HepG2 (cell line): Measurements from ENCODE around the gene AKT3. TPM values are rescaled to one million over a fixed set of nuclear protein-coding genes. Genes with fewer than 3 reads are reported as not detected.

Experiments used
- ATAC-seq: fragments of 200-7000 bp; cut with Tn5 transposase; 3 replicates; pipeline ENCODE4 v1.9.1; 2020; ENCODE audit warnings: mild to moderate bottlenecking, moderate library complexity
- BruUV-seq: library from RNA; stranded (reverse); fragments of 400-500 nt; replicated peaks from 2 replicates; lab custom pipeline; 2021; lab: Mats Ljungman, UMichigan
- CTCF ChIA-PET: fragments of 300-600 bp; formaldehyde crosslinking; extraction: SDS; loops from one replicate; lab custom pipeline; 2021; ENCODE audit warnings: low total read pairs, inconsistent platforms, low intra/inter-chr PET ratio; lab: Yijun Ruan, JAX
- POLR2A ChIA-PET: fragments of 350-600 bp; sonication (Branson Sonifier 250); formaldehyde crosslinking; loops from one replicate; lab custom pipeline; 2020; ENCODE audit warnings: antibody characterized with exemption, inconsistent platforms; lab: Yijun Ruan, JAX
- DNase-seq: peaks from one replicate; pipeline ENCODE4 v3.0.0-alpha.2; 2015; ENCODE audit warnings: low spot score
- FAIRE-seq: peaks from 3 replicates; lab custom pipeline; 2011; peaks lifted over from hg19 to GRCh38; lab: Jason Lieb, UNC
- H2AFZ ChIP-seq: one replicate; pipeline ENCODE4 v1.6.1; 2011; ENCODE audit warnings: low read length, inconsistent platforms
- H3K27ac ChIP-seq: fragments of 300-600 bp; 3 replicates; pipeline ENCODE4 v1.8.0; 2011; ENCODE audit warnings: mixed run types, mild to moderate bottlenecking, mixed read lengths, low read length, inconsistent platforms; ENCODE audit not compliant: insufficient read depth; ENCODE audit errors: extremely low read length
- H3K27me3 ChIP-seq, 2 experiments: fragments of 200-600 bp in 1 of 2; 2 replicates in 1 of 2; 3 replicates in 1 of 2; pipeline versions ENCODE4 v1.6.0 to v1.8.0; 2011; ENCODE audit warnings: low read length in 2 of 2, mild to moderate bottlenecking in 2 of 2, moderate library complexity in 2 of 2, inconsistent platforms in 1 of 2; ENCODE audit not compliant: insufficient read depth in 2 of 2, control insufficient read depth in 1 of 2
- H3K36me3 ChIP-seq, 2 experiments: fragments of 200-600 bp in 1 of 2; replicated peaks in 1 of 2; 2 replicates in 1 of 2; 3 replicates in 1 of 2; pipeline versions ENCODE4 v1.5.1 to v1.8.0; 2011; ENCODE audit warnings: low read length in 2 of 2, inconsistent platforms in 1 of 2; ENCODE audit not compliant: insufficient read depth in 2 of 2, control insufficient read depth in 1 of 2
- H3K4me1 ChIP-seq: 2 replicates; pipeline ENCODE4 v1.5.1; 2012; ENCODE audit warnings: low read length, inconsistent platforms; ENCODE audit not compliant: insufficient read depth
- H3K4me2 ChIP-seq: 2 replicates; pipeline ENCODE4 v1.6.0; 2011; ENCODE audit warnings: low read depth, low read length, inconsistent platforms
- H3K4me3 ChIP-seq, 3 experiments: fragments of 200-600 bp in 1 of 3; sonication (generic), shearing (Covaris generic) in 1 of 3; replicated peaks in 1 of 3; 2 replicates each; pipeline ENCODE4 v1.5.1; 2011 to 2016; ENCODE audit warnings: low read length in 3 of 3, inconsistent platforms in 2 of 3, low read depth in 2 of 3, mild to moderate bottlenecking in 2 of 3, control low read depth in 1 of 3, mixed read lengths in 1 of 3; ENCODE audit not compliant: insufficient read depth in 1 of 3
- H3K79me2 ChIP-seq: one replicate; pipeline ENCODE4 v1.6.1; 2011; ENCODE audit warnings: low read length, inconsistent platforms; ENCODE audit not compliant: insufficient read depth
- H3K9ac ChIP-seq: 2 replicates; pipeline ENCODE4 v1.6.0; 2011; ENCODE audit warnings: mild to moderate bottlenecking, low read depth, low read length, inconsistent platforms; ENCODE audit not compliant: insufficient read depth
- H3K9me3 ChIP-seq: 2 replicates; pipeline ENCODE4 v1.5.1; 2012; ENCODE audit warnings: mild to moderate bottlenecking, low read length
- H4K20me1 ChIP-seq: 2 replicates; pipeline ENCODE4 v1.6.0; 2011; ENCODE audit warnings: inconsistent platforms, mild to moderate bottlenecking, low read length, moderate library complexity; ENCODE audit not compliant: insufficient read depth
- AKAP8 ChIP-seq: sonication (generic); formaldehyde crosslinking; IDR thresholded peaks from 2 replicates; pipeline ENCODE4 v1.5.1; 2020; ENCODE audit warnings: mild to moderate bottlenecking, missing genetic modification reagents
- ARNT ChIP-seq: fragments of 450-650 bp; IDR thresholded peaks from 2 replicates; pipeline ENCODE4 v1.6.1; 2017
- BRD4 ChIP-seq: sonication (generic); formaldehyde crosslinking; IDR thresholded peaks from 2 replicates; pipeline ENCODE4 v1.4.0; 2020; ENCODE audit warnings: missing genetic modification reagents
- FOXP1 ChIP-seq, 2 experiments: fragments of 450-650 bp in 1 of 2; IDR thresholded peaks; 2 replicates each; pipeline ENCODE4 v1.6.1; 2017 to 2018; ENCODE audit warnings: antibody characterized with exemption in 1 of 2
- HIVEP1 ChIP-seq: sonication (generic); formaldehyde crosslinking; IDR thresholded peaks from 2 replicates; pipeline ENCODE4 v1.4.0; 2020; ENCODE audit warnings: mild to moderate bottlenecking, missing genetic modification reagents
- KAT2B ChIP-seq: fragments of 150-350 bp; IDR thresholded peaks from 2 replicates; pipeline ENCODE4 v1.6.1; 2014; ENCODE audit warnings: low read depth, low read length, borderline replicate concordance
- KAT7 ChIP-seq: IDR thresholded peaks from 2 replicates; pipeline ENCODE4 v1.6.1; 2018; ENCODE audit warnings: borderline replicate concordance, missing compliant biosample characterization
- MATR3 ChIP-seq: sonication (generic); formaldehyde crosslinking; IDR thresholded peaks from 2 replicates; pipeline ENCODE4 v1.4.0; 2020; ENCODE audit warnings: missing genetic modification reagents
- RFX5 ChIP-seq: IDR thresholded peaks from 2 replicates; pipeline ENCODE4 v1.6.1; 2011; ENCODE audit warnings: low read depth, low read length, improper control_type of control experiment
- SMC3 ChIP-seq: IDR thresholded peaks from 2 replicates; pipeline ENCODE4 v1.6.1; 2011; ENCODE audit warnings: low read length, improper control_type of control experiment
- ZBTB7B ChIP-seq: sonication (generic); formaldehyde crosslinking; IDR thresholded peaks from 2 replicates; pipeline ENCODE4 v1.4.0; 2020; ENCODE audit warnings: missing genetic modification reagents
- ZNF33B ChIP-seq: sonication (generic); formaldehyde crosslinking; IDR thresholded peaks from 2 replicates; pipeline ENCODE4 v1.5.1; 2020; ENCODE audit warnings: mild to moderate bottlenecking, missing genetic modification reagents
- ZNF550 ChIP-seq: sonication (generic); formaldehyde crosslinking; IDR thresholded peaks from 2 replicates; pipeline ENCODE4 v1.4.0; 2020; ENCODE audit warnings: mild to moderate bottlenecking, missing genetic modification reagents, borderline replicate concordance
- ZNF709 ChIP-seq: sonication (generic); formaldehyde crosslinking; IDR thresholded peaks from 2 replicates; pipeline ENCODE4 v1.5.0; 2020; ENCODE audit warnings: mild to moderate bottlenecking, missing genetic modification reagents
- WGBS: methylation state at CpG from one replicate; pipeline ENCODE4 v1.1.6; 2017; ENCODE audit warnings: low lambda C conversion rate; 5-methylcytosine and 5-hydroxymethylcytosine counted together
- in situ Hi-C: cut with HindIII; loops from 2 replicates; pipeline ENCODE4 v1.10.0; 2017; ENCODE audit warnings: low pct_unique_long_range_greater_than_20kb; ENCODE audit not compliant: extremely low pct_ligation_motif_present
- intact Hi-C: fragments of 100-400 bp; cut with micrococcal nuclease; formaldehyde crosslinking; loops from one replicate; pipeline ENCODE4 v1.10.0; 2022; ENCODE audit not compliant: unreplicated experiment
- polyA plus RNA-seq, 8 experiments: library from polyadenylated mRNA; depleted of rRNA in 3 of 8; stranded (reverse) in 7 of 8; unstranded in 1 of 8; fragments of >200 nt; fragmentation: Illumina TruSeq in 4 of 8; extraction: Trizol in 4 of 8; gene quantifications; 2 replicates each; pipeline versions ENCODE4 v1.2.1 to v1.2.3, GENCODE V29; 2011 to 2016; ENCODE audit warnings: low read depth in 4 of 8, missing spikeins in 1 of 8, mixed read lengths in 1 of 8; ENCODE audit not compliant: insufficient read depth in 1 of 8
- total RNA-seq, 5 experiments: library from RNA; depleted of rRNA; stranded (reverse); fragments of >200 nt; fragmentation: Illumina TruSeq; extraction: Trizol; gene quantifications; 2 replicates each; pipeline ENCODE4 v1.2.3, GENCODE V29; 2016; ENCODE audit warnings: low read depth in 1 of 5
- TF ChIP-seq, protein P1 (sequence below): sonication (generic); formaldehyde crosslinking; IDR thresholded peaks from 2 replicates; pipeline ENCODE4 v1.8.0; 2022; ENCODE audit warnings: missing genetic modification reagents, mild to moderate bottlenecking, borderline replicate concordance
- TF ChIP-seq, protein P2 (sequence below): sonication (generic); formaldehyde crosslinking; IDR thresholded peaks from 2 replicates; pipeline ENCODE4 v1.4.0; 2020; ENCODE audit warnings: mild to moderate bottlenecking, low read depth, missing genetic modification reagents

AKT3 gene
- total and polyA plus RNA-seq, 2 of the 13 experiments (the other 11 are each of a cell fraction or from before 2014, with no cell fraction given) = 0.07 TPM

- ChIA-PET POLR2A (no interaction called here), CTCF (no interaction called here)
- H3K27me3 ChIP-seq = no peaks in the 10 kb centered on the region; a peak in 1 of 5 replicates
- in situ Hi-C loops (no loop called here), intact Hi-C loops (loop anchor here (1.0 kb wide), 1 partner anchor 21 kb away; no protein-coding TSS in a partner anchor)
- no peaks in the 10 kb centered on the region for H3K9me3 ChIP-seq
- no peaks in the 10 kb centered on the region for H3K79me2 ChIP-seq
- no peak overlapping the region for H3K27ac ChIP-seq
- TF ChIP-seq BRD4 = no peak
- no peak for TF ChIP-seq RFX5
- TF ChIP-seq ZBTB7B (CRISPR knock-in tag) = no peak
- TF ChIP-seq KAT7 (CRISPR knock-in tag) = no peak
- no peak for TF ChIP-seq ZNF709
- no peak for TF ChIP-seq ARNT
- no peak for TF ChIP-seq MATR3 (CRISPR knock-in tag)
- no peak for TF ChIP-seq AKAP8 (CRISPR knock-in tag)
- TF ChIP-seq FOXP1 (IDR thresholded peaks at IDR 0.05) = no peak
- no peak for TF ChIP-seq FOXP1 (CRISPR knock-in tag; IDR thresholded peaks at IDR 0.05)
- no peak for TF ChIP-seq SMC3
- no peak for TF ChIP-seq HIVEP1 (CRISPR knock-in tag)
- TF ChIP-seq, protein P1, sequence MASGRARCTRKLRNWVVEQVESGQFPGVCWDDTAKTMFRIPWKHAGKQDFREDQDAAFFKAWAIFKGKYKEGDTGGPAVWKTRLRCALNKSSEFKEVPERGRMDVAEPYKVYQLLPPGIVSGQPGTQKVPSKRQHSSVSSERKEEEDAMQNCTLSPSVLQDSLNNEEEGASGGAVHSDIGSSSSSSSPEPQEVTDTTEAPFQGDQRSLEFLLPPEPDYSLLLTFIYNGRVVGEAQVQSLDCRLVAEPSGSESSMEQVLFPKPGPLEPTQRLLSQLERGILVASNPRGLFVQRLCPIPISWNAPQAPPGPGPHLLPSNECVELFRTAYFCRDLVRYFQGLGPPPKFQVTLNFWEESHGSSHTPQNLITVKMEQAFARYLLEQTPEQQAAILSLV = no peak
- TF ChIP-seq ZNF550 (CRISPR knock-in tag) = no peak
- TF ChIP-seq, protein P2, sequence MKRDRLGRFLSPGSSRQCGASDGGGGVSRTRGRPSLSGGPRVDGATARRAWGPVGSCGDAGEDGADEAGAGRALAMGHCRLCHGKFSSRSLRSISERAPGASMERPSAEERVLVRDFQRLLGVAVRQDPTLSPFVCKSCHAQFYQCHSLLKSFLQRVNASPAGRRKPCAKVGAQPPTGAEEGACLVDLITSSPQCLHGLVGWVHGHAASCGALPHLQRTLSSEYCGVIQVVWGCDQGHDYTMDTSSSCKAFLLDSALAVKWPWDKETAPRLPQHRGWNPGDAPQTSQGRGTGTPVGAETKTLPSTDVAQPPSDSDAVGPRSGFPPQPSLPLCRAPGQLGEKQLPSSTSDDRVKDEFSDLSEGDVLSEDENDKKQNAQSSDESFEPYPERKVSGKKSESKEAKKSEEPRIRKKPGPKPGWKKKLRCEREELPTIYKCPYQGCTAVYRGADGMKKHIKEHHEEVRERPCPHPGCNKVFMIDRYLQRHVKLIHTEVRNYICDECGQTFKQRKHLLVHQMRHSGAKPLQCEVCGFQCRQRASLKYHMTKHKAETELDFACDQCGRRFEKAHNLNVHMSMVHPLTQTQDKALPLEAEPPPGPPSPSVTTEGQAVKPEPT (CRISPR knock-in tag) = no peak
- TF ChIP-seq ZNF33B = no peak
- no peak for TF ChIP-seq KAT2B
- H3K36me3 ChIP-seq = no peaks in the 10 kb centered on the region
- H2AFZ ChIP-seq = no peak overlapping the region
- H3K4me2 ChIP-seq = no peak overlapping the region
- ATAC-seq (no peak), DNase-seq (no peak), FAIRE-seq (no peak)
- WGBS = 95% methylated on average over 3 of the region's 3 CpGs
- H3K9ac ChIP-seq = no peak overlapping the region
- no TSS peak for BruUV-seq
- no peak overlapping the region for H3K4me3 ChIP-seq
- peaks cover 23% of the 10 kb centered on the region for H3K4me1 ChIP-seq
- H4K20me1 ChIP-seq = no peaks in the 10 kb centered on the region
Observed at GRCh38 chr1:243459059-243459458, 391.0 kb downstream of the AKT3 start.
